ENCODE data around the gene MID1IP1.

GRCh38 chrX:38798956-38799355 lies 2.3 kb upstream of the MID1IP1 start:
- TF ChIP-seq ZNF274 (IDR thresholded peaks at IDR 0.05; ENCODE audit: low read depth, low read length) (no peak), YY1 (IDR thresholded peaks at IDR 0.05; ENCODE audit: insufficient read depth, insufficient read length) (no peak), SUZ12 (IDR thresholded peaks at IDR 0.05; ENCODE audit: extremely low read depth, insufficient read depth, insufficient read length) (no peak)

Data from NT2/D1 (cell line).